ENCODE data around the gene CMIP. TPM values are rescaled to one million over a fixed set of nuclear protein-coding genes. Genes with fewer than 3 reads are reported as not detected.
"Not testable (repeated sequence)": the region's sequence is repeated elsewhere in the genome, so short reads cannot be mapped to it uniquely, and the experiment has no call there.

Gene CMIP
- total RNA-seq, 2 experiments from 2014 or later: 28.1 to 29.7 TPM

GRCh38 chr16:81413245-81413990 is 31.2 kb upstream of the CMIP start:
- no peak overlapping the region for H3K27ac Mint-ChIP-seq
- peaks cover 4% of the 10 kb centered on the region for H3K4me1 Mint-ChIP-seq
- no peak for DNase-seq
- no peaks in the 10 kb centered on the region for H3K27me3 Mint-ChIP-seq
- no peak overlapping the region for H3K4me3 Mint-ChIP-seq
- H3K9me3 Mint-ChIP-seq: no peaks in the 10 kb centered on the region
- H3K36me3 Mint-ChIP-seq: no peaks in the 10 kb centered on the region

GRCh38 chr16:81415751-81416150 is 28.9 kb upstream of the CMIP start:
- Mint-ChIP-seq H3K4me1 (peaks cover 4% of the 10 kb centered on the region), H3K27me3 (no peaks in the 10 kb centered on the region), H3K9me3 (no peaks in the 10 kb centered on the region), H3K36me3 (no peaks in the 10 kb centered on the region), H3K4me3 (no peak overlapping the region), H3K27ac (no peak overlapping the region)
- DNase-seq: no peak

GRCh38 chr16:81416749-81417148 is 27.9 kb upstream of the CMIP start:
- H3K4me3 Mint-ChIP-seq: no peak overlapping the region
- H3K4me1 Mint-ChIP-seq: peaks cover 4% of the 10 kb centered on the region
- no peaks in the 10 kb centered on the region for H3K9me3 Mint-ChIP-seq
- no peaks in the 10 kb centered on the region for H3K36me3 Mint-ChIP-seq
- H3K27me3 Mint-ChIP-seq: no peaks in the 10 kb centered on the region
- no peak overlapping the region for H3K27ac Mint-ChIP-seq
- no peak for DNase-seq

GRCh38 chr16:81417210-81417609 is 27.4 kb upstream of the CMIP start:
- Mint-ChIP-seq H3K27ac (no peak overlapping the region), H3K4me3 (no peak overlapping the region), H3K9me3 (no peaks in the 10 kb centered on the region), H3K36me3 (no peaks in the 10 kb centered on the region), H3K4me1 (peaks cover 4% of the 10 kb centered on the region), H3K27me3 (no peaks in the 10 kb centered on the region)
- no peak for DNase-seq

GRCh38 chr16:81419806-81420205 is 24.8 kb upstream of the CMIP start:
- Mint-ChIP-seq H3K9me3 (no peaks in the 10 kb centered on the region), H3K36me3 (no peaks in the 10 kb centered on the region), H3K4me3 (no peak overlapping the region), H3K27me3 (no peaks in the 10 kb centered on the region), H3K4me1 (peaks cover 8% of the 10 kb centered on the region), H3K27ac (no peak overlapping the region)
- no peak for DNase-seq

- Mint-ChIP-seq H3K36me3 (no peaks in the 10 kb centered on the region), H3K4me3 (no peak overlapping the region), H3K27me3 (no peaks in the 10 kb centered on the region), H3K9me3 (peaks cover 2% of the 10 kb centered on the region), H3K27ac (no peak overlapping the region), H3K4me1 (peaks cover 10% of the 10 kb centered on the region)
- DNase-seq: no peak
Measured at GRCh38 chr16:81421126-81421525, 23.5 kb upstream of the CMIP start.

GRCh38 chr16:81421536-81421935 is 23.1 kb upstream of the CMIP start:
- no peaks in the 10 kb centered on the region for H3K36me3 Mint-ChIP-seq
- no peak overlapping the region for H3K27ac Mint-ChIP-seq
- no peaks in the 10 kb centered on the region for H3K27me3 Mint-ChIP-seq
- H3K4me1 Mint-ChIP-seq: peaks cover 10% of the 10 kb centered on the region
- DNase-seq: no peak
- no peak overlapping the region for H3K4me3 Mint-ChIP-seq
- peaks cover 2% of the 10 kb centered on the region for H3K9me3 Mint-ChIP-seq

- H3K36me3 Mint-ChIP-seq, DNase-seq, H3K9me3 Mint-ChIP-seq, H3K27ac Mint-ChIP-seq, H3K27me3 Mint-ChIP-seq, H3K4me3 Mint-ChIP-seq: not testable (repeated sequence)
- H3K4me1 Mint-ChIP-seq: peaks cover 10% of the 10 kb centered on the region
Measured at GRCh38 chr16:81422153-81422552, 22.5 kb upstream of the CMIP start.

- peaks cover 2% of the 10 kb centered on the region for H3K9me3 Mint-ChIP-seq
- peaks cover 10% of the 10 kb centered on the region for H3K4me1 Mint-ChIP-seq
- H3K27me3 Mint-ChIP-seq: no peaks in the 10 kb centered on the region
- H3K36me3 Mint-ChIP-seq: no peaks in the 10 kb centered on the region
- peak; percentile 25 for DNase-seq
- H3K27ac Mint-ChIP-seq: no peak overlapping the region
- no peak overlapping the region for H3K4me3 Mint-ChIP-seq
Measured at GRCh38 chr16:81424771-81425170, 19.8 kb upstream of the CMIP start.

- no peak for DNase-seq
- Mint-ChIP-seq H3K27ac (no peak overlapping the region), H3K36me3 (no peaks in the 10 kb centered on the region), H3K27me3 (no peaks in the 10 kb centered on the region), H3K4me1 (peaks cover 13% of the 10 kb centered on the region), H3K4me3 (no peak overlapping the region), H3K9me3 (peaks cover 2% of the 10 kb centered on the region)
Measured at GRCh38 chr16:81427219-81427618, 17.4 kb upstream of the CMIP start.

GRCh38 chr16:81429045-81429521 is 15.5 kb upstream of the CMIP start:
- Mint-ChIP-seq H3K4me1 (peaks cover 13% of the 10 kb centered on the region), H3K4me3 (no peak overlapping the region), H3K27me3 (no peaks in the 10 kb centered on the region), H3K36me3 (no peaks in the 10 kb centered on the region), H3K27ac (no peak overlapping the region), H3K9me3 (peaks cover 2% of the 10 kb centered on the region)
- no peak for DNase-seq

GRCh38 chr16:81431554-81432353 is 12.9 kb upstream of the CMIP start:
- H3K36me3 Mint-ChIP-seq: no peaks in the 10 kb centered on the region
- peaks cover 4% of the 10 kb centered on the region for H3K27me3 Mint-ChIP-seq
- no peak overlapping the region for H3K4me3 Mint-ChIP-seq
- no peak overlapping the region for H3K27ac Mint-ChIP-seq
- DNase-seq: no peak
- H3K9me3 Mint-ChIP-seq: no peaks in the 10 kb centered on the region
- peaks cover 3% of the 10 kb centered on the region for H3K4me1 Mint-ChIP-seq

GRCh38 chr16:81432937-81433557 is 11.6 kb upstream of the CMIP start:
- H3K36me3 Mint-ChIP-seq: no peaks in the 10 kb centered on the region
- peaks cover 9% of the 10 kb centered on the region for H3K27me3 Mint-ChIP-seq
- DNase-seq: no peak
- no peak overlapping the region for H3K27ac Mint-ChIP-seq
- H3K9me3 Mint-ChIP-seq: no peaks in the 10 kb centered on the region
- H3K4me1 Mint-ChIP-seq: peaks cover 5% of the 10 kb centered on the region
- H3K4me3 Mint-ChIP-seq: no peak overlapping the region

GRCh38 chr16:81435103-81435502 is 9.5 kb upstream of the CMIP start:
- no peak for DNase-seq
- H3K36me3 Mint-ChIP-seq: no peaks in the 10 kb centered on the region

GRCh38 chr16:81435567-81435966 is 9.0 kb upstream of the CMIP start:
- peaks cover 6% of the 10 kb centered on the region for H3K4me1 Mint-ChIP-seq
- H3K4me3 Mint-ChIP-seq: no peak overlapping the region
- no peaks in the 10 kb centered on the region for H3K36me3 Mint-ChIP-seq
- H3K27me3 Mint-ChIP-seq: peaks cover 9% of the 10 kb centered on the region
- no peaks in the 10 kb centered on the region for H3K9me3 Mint-ChIP-seq
- no peak for DNase-seq
- H3K27ac Mint-ChIP-seq: no peak overlapping the region

More at GRCh38 chr16:81435103-81435502, 9.5 kb upstream of the CMIP start:
- no peak overlapping the region for H3K4me3 Mint-ChIP-seq
- peaks cover 6% of the 10 kb centered on the region for H3K4me1 Mint-ChIP-seq
- H3K27me3 Mint-ChIP-seq: peaks cover 9% of the 10 kb centered on the region
- H3K27ac Mint-ChIP-seq: no peak overlapping the region
- H3K9me3 Mint-ChIP-seq: no peaks in the 10 kb centered on the region
